SK-N-SH (cell line): ENCODE data around the gene ATP6V1B1. TPM values are rescaled to one million over a fixed set of nuclear protein-coding genes. Genes with fewer than 3 reads are reported as not detected.

ENCODE experiments used
- CTCF ChIA-PET: fragments of 300-600, 350-600 bp; formaldehyde crosslinking; extraction: SDS; loops from one replicate; lab custom pipeline; 2021; lab: Yijun Ruan, JAX
- POLR2A ChIA-PET: fragments of 350-600 bp; sonication (Branson Sonifier 250); formaldehyde crosslinking; extraction: SDS; loops from one replicate; lab custom pipeline; 2020; ENCODE audit warnings: antibody characterized with exemption, inconsistent platforms; lab: Yijun Ruan, JAX
- DNase-seq: peaks from one replicate; pipeline ENCODE4 v3.0.0; 2012
- H2AFZ ChIP-seq: fragments of 200-600 bp; sonication (generic); 2 replicates; pipeline ENCODE4 v1.8.1; 2016; ENCODE audit warnings: antibody characterized with exemption, mild to moderate bottlenecking, low read depth
- H3F3A ChIP-seq: fragments of 200-600 bp; sonication (generic); replicated peaks from 2 replicates; pipeline ENCODE3; 2016; ENCODE audit warnings: antibody characterized with exemption, mild to moderate bottlenecking; ENCODE audit not compliant: insufficient read depth
- H3K27ac ChIP-seq, 2 experiments: fragments of 200-500 bp in 1 of 2; fragments of 200-600 bp in 1 of 2; sonication (Bioruptor generic) in 1 of 2; sonication (generic), shearing (Covaris generic) in 1 of 2; 2 replicates each; pipeline versions ENCODE4 v1.5.1 to v1.6.1; 2014 to 2016; ENCODE audit warnings: low read depth in 2 of 2, inconsistent platforms in 1 of 2, low read length in 1 of 2, mild to moderate bottlenecking in 1 of 2, mixed read lengths in 1 of 2
- H3K27me3 ChIP-seq: fragments of 200-600 bp; sonication (generic), shearing (Covaris generic); 2 replicates; pipeline ENCODE4 v1.6.1; 2016; ENCODE audit warnings: mixed run types; ENCODE audit not compliant: insufficient read depth
- H3K36me3 ChIP-seq, 2 experiments: fragments of 200-500 bp in 1 of 2; fragments of 200-600 bp in 1 of 2; sonication (Bioruptor generic) in 1 of 2; sonication (generic) in 1 of 2; replicated peaks in 1 of 2; 2 replicates each; pipeline versions ENCODE3 to v1.5.1; 2014 to 2016; ENCODE audit warnings: low read length in 1 of 2, mild to moderate bottlenecking in 1 of 2; ENCODE audit not compliant: insufficient read depth in 2 of 2, control insufficient read depth in 1 of 2
- H3K4me1 ChIP-seq, 2 experiments: fragments of 200-500 bp in 1 of 2; fragments of 200-600 bp in 1 of 2; sonication (Bioruptor generic) in 1 of 2; sonication (generic), shearing (Covaris generic) in 1 of 2; 2 replicates each; pipeline versions ENCODE4 v1.5.1 to v1.6.1; 2014 to 2016; ENCODE audit warnings: low read depth in 1 of 2, low read length in 1 of 2, mixed run types in 1 of 2; ENCODE audit not compliant: insufficient read depth in 2 of 2, control insufficient read depth in 1 of 2
- H3K4me2 ChIP-seq: fragments of 200-600 bp; sonication (generic), shearing (Covaris generic); 2 replicates; pipeline ENCODE4 v1.6.1; 2017; ENCODE audit warnings: mixed run types
- H3K4me3 ChIP-seq, 2 experiments: fragments of 200-500 bp in 1 of 2; fragments of 200-600 bp in 1 of 2; sonication (Bioruptor generic) in 1 of 2; sonication (generic), shearing (Covaris generic) in 1 of 2; 2 replicates each; pipeline versions ENCODE4 v1.5.1 to v1.8.1; 2014 to 2016; ENCODE audit warnings: low read depth in 2 of 2, inconsistent platforms in 1 of 2, low read length in 1 of 2, mild to moderate bottlenecking in 1 of 2, mixed read lengths in 1 of 2, moderate library complexity in 1 of 2
- H3K79me2 ChIP-seq: fragments of 200-600 bp; sonication (generic); 2 replicates; pipeline ENCODE4 v1.8.1; 2017; ENCODE audit warnings: mild to moderate bottlenecking; ENCODE audit not compliant: insufficient read depth
- H3K9ac ChIP-seq: fragments of 200-600 bp; sonication (generic); 2 replicates; pipeline ENCODE4 v1.6.1; 2017; ENCODE audit warnings: mixed run types
- H3K9me2 ChIP-seq: fragments of 200-600 bp; sonication (generic); 2 replicates; pipeline ENCODE4 v1.6.1; 2017; ENCODE audit warnings: mixed run types
- H3K9me3 ChIP-seq: fragments of 200-600 bp; sonication (generic); 2 replicates; pipeline ENCODE4 v1.6.1; 2017; ENCODE audit warnings: mixed run types, mild to moderate bottlenecking, moderate library complexity
- H4K20me1 ChIP-seq: fragments of 200-600 bp; sonication (generic); 2 replicates; pipeline ENCODE4 v1.6.1; 2017; ENCODE audit warnings: mild to moderate bottlenecking, mixed run types; ENCODE audit not compliant: insufficient read depth
- ELF1 ChIP-seq: IDR thresholded peaks from 2 replicates; pipeline ENCODE4 v1.4.0; 2012
- EZH2phosphoT487 ChIP-seq: fragments of 200-600 bp; sonication (generic); IDR thresholded peaks from 2 replicates; pipeline ENCODE4 v1.6.1; 2017; ENCODE audit warnings: low read depth, mixed run types, mild to moderate bottlenecking, antibody characterized with exemption, moderate library complexity, borderline replicate concordance
- FOXJ3 ChIP-seq: sonication (generic); formaldehyde crosslinking; IDR thresholded peaks from 2 replicates; pipeline ENCODE4 v1.5.1; 2020; ENCODE audit warnings: mild to moderate bottlenecking, missing genetic modification reagents
- FOXM1 ChIP-seq: IDR thresholded peaks from 2 replicates; pipeline ENCODE4 v1.4.0; 2012; ENCODE audit warnings: low read depth, mild to moderate bottlenecking
- GABPA ChIP-seq: IDR thresholded peaks from 2 replicates; pipeline ENCODE4 v1.4.0; 2012; ENCODE audit warnings: low read depth, mild to moderate bottlenecking
- JUND ChIP-seq: IDR thresholded peaks from 2 replicates; pipeline ENCODE4 v1.4.0; 2012
- MAX ChIP-seq: IDR thresholded peaks from 2 replicates; pipeline ENCODE4 v1.4.0; 2012; ENCODE audit warnings: low read depth
- MEF2A ChIP-seq: IDR thresholded peaks from 2 replicates; pipeline ENCODE4 v1.4.0; 2012; ENCODE audit warnings: low read depth, borderline replicate concordance
- NRF1 ChIP-seq: IDR thresholded peaks from 2 replicates; pipeline ENCODE4 v1.6.1; 2012; ENCODE audit warnings: low read depth, mild to moderate bottlenecking, low read length
- POLR2AphosphoS5 ChIP-seq: IDR thresholded peaks from 2 replicates; pipeline ENCODE4 v1.6.1; 2012; ENCODE audit warnings: low read depth, low read length
- REST ChIP-seq: IDR thresholded peaks from 2 replicates; pipeline ENCODE4 v1.6.1; 2012; ENCODE audit warnings: mild to moderate bottlenecking, low read depth, low read length, moderate library complexity
- RXRA ChIP-seq: IDR thresholded peaks from 2 replicates; pipeline ENCODE4 v1.4.0; 2012; ENCODE audit warnings: low read depth, mild to moderate bottlenecking, borderline replicate concordance
- TAF1 ChIP-seq: IDR thresholded peaks from 2 replicates; pipeline ENCODE4 v1.6.1; 2012; ENCODE audit warnings: low read depth, mild to moderate bottlenecking, low read length, moderate library complexity, borderline replicate concordance
- TCF12 ChIP-seq: IDR thresholded peaks from 2 replicates; pipeline ENCODE4 v1.4.0; 2012
- TEAD4 ChIP-seq: IDR thresholded peaks from 2 replicates; pipeline ENCODE4 v1.4.0; 2012; ENCODE audit warnings: mild to moderate bottlenecking, borderline replicate concordance; ENCODE audit not compliant: insufficient read depth
- USF1 ChIP-seq: IDR thresholded peaks from 2 replicates; pipeline ENCODE4 v1.4.0; 2012; ENCODE audit warnings: low read depth, borderline replicate concordance
- USF2 ChIP-seq: fragments of 150-350 bp; IDR thresholded peaks from 2 replicates; pipeline ENCODE4 v1.6.1; 2017; ENCODE audit warnings: antibody characterized with exemption, low read length, low read depth, borderline replicate concordance
- YY1 ChIP-seq: IDR thresholded peaks from 2 replicates; pipeline ENCODE4 v1.4.0; 2012; ENCODE audit warnings: low read depth, mild to moderate bottlenecking
- ZBTB33 ChIP-seq: IDR thresholded peaks from 2 replicates; pipeline ENCODE4 v1.4.0; 2012; ENCODE audit warnings: low read depth, borderline replicate concordance
- polyA plus RNA-seq, 3 experiments: library from polyadenylated mRNA; depleted of rRNA; stranded (reverse); fragments of >200 nt; gene quantifications; 2 replicates each; pipeline ENCODE4 v1.2.3, GENCODE V29; 2012

Gene ATP6V1B1
- polyA plus RNA-seq, 1 of the 3 experiments (the other 2 are of a cell fraction): 4.9 TPM

GRCh38 chr2:70903171-70903570, 32.5 kb upstream of the ATP6V1B1 start:
- Histone ChIP-seq H3K27ac (no peak overlapping the region), H3K4me2 (no peak overlapping the region), H3K9me2 (no peaks in the 10 kb centered on the region)
- POLR2A ChIA-PET: no interaction called here
- no peak for TF ChIP-seq REST
- TF ChIP-seq NRF1: no peak
- no peak for TF ChIP-seq TCF12
- TF ChIP-seq TEAD4: no peak
- no peak for TF ChIP-seq FOXM1
- TF ChIP-seq EZH2phosphoT487: no peak
- TF ChIP-seq ELF1: no peak
- no peak for TF ChIP-seq MEF2A
- TF ChIP-seq GABPA: no peak
- TF ChIP-seq TAF1: no peak
- no peak for TF ChIP-seq RXRA
- TF ChIP-seq JUND: no peak
- no peak for TF ChIP-seq POLR2AphosphoS5
- TF ChIP-seq ZBTB33: no peak
- TF ChIP-seq USF2: no peak
- TF ChIP-seq YY1: no peak
- no peak for TF ChIP-seq USF1
- no peak for TF ChIP-seq MAX
- no peak for TF ChIP-seq FOXJ3 (CRISPR knock-in tag)
- TF ChIP-seq, all 33 proteins: peak for 0
- Histone ChIP-seq H3K4me1 (peaks cover 0 to 16% of the 10 kb centered on the region in 2 experiments; a peak in 2 of 4 replicates), H4K20me1 (no peaks in the 10 kb centered on the region; the same call in 1 of the 2 replicates), H3K27me3 (no peaks in the 10 kb centered on the region), H3K36me3 (peaks cover 0 to 12% of the 10 kb centered on the region in 2 experiments), H3F3A (peaks cover 3% of the 10 kb centered on the region), H3K4me3 (no peak overlapping the region), H2AFZ (no peak overlapping the region), H3K79me2 (peaks cover 16% of the 10 kb centered on the region), H3K9me3 (no peaks in the 10 kb centered on the region), H3K9ac (no peak overlapping the region)
- CTCF ChIA-PET: interaction anchor here (0.9 kb wide), 1 partner anchor 32 kb away, joined by 5 read pairs; no protein-coding TSS in a partner anchor
- DNase-seq: no peak
